Mesangial cell (primary cell): ENCODE results near the gene MSH5. TPM values are rescaled to one million over a fixed set of nuclear protein-coding genes. Genes with fewer than 3 reads are reported as not detected.

Source experiments
- total RNA-seq: library from RNA; depleted of rRNA; stranded (reverse); fragments of >200 nt; gene quantifications from 2 replicates; pipeline ENCODE4 v1.2.3, GENCODE V29; 2015

Gene MSH5
- total RNA-seq, result 9.3 and 17.6 TPM in 2 replicates

DNA sequence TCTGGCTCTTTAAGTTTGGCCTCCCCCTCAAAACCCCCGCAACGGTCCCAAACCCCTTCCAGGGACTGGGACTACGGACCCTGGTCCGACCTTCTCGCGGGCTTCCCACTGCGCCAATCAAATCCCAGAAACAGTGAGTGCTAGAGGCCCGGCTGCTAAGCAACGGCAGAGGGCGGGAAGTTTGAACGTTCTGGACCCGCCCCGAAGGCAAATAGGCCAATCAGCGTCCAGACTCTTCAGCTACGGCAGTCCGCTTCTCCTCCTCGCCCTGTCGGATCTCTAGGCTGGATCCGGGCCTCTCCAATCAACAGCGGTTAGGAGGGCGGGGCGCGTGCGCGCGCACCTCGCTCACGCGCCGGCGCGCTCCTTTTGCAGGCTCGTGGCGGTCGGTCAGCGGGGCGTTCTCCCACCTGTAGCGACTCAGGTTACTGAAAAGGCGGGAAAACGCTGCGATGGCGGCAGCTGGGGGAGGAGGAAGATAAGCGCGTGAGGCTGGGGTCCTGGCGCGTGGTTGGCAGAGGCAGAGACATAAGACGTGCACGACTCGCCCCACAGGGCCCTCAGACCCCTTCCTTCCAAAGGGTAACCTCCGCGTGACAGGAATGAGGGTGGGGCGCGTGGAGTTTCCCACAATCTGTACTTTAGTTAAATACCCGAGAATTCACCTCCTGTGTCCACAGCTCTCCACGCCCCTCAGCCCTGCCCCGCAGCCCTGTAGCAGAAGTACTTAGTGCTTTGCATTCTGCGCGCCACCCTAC lies at the start of gene MSH5:
Gene MSH5, plus strand, starts transcription at position 367 of the 758 bp plus-strand sequence. CDS start 462 bp downstream, outside the sequence.

DNA sequence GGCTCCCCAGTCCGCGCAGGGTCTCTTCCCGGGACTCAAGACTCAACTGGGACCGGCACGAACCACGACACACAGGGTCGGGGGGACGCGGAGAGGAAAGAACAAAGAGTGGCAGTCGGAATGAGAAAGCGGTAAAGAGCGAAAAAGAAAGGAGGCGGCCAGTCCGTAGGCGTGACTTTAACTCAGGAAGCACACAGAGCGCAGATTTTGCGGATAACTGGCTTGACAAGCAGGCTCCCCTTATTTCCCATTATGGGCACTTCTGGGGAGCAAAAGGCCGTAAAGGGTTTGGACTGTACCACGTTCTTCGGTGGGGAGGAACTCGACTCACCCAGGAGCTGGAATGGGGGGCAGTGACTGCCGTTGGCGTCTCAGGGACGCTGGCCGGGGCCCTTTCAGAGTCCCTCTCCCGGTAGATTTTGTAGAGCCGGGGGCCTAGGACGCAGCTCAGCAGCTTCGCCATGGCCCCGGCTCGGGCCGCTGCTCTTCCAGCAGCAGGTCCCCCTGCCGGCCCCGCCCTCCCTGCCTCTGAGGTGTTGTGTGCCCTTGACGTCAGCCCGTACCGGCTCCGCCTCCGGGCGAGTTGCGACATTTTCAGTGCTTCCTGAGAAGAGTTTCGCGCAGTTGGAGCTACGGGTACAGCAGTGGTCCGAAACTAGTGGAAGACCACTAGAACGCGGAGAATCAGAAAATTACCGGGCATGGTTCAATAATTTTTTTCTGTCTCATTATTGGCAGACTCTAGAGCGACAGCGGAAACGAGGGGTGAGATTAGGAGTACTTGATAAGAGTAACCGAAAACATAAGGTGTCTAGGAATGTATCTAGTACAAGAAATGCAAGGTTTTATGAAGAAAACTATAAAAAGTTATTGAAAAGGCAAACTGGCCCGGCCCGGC lies 36.7 kb upstream of the MSH5 start, which contains the start of gene ABHD16A:
Gene ABHD16A, minus strand, starts transcription at position 506 of the 898 bp plus-strand sequence. Its CDS starts 43 bp downstream, at position 463.

DNA sequence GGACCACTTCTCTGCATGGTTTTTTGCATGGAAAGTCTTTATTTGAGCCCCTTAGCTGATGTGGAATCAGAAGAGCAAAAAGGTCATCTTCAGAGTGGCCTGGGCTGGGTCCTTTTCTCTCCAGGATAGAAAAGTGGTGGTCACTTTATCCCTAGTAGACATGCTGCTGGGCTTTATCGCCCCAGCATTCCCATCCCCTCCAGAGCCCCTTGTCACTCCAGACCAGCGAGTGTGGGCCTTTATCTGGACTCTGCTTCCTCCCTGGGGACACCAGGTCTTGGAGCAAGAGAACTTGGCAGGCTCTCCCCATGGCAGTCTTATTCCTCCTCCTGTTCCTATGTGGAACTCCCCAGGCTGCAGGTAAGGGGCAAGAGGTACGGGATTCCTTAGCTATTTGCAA lies 33.2 kb upstream of the MSH5 start, which contains the start of gene LY6G6F:
Gene LY6G6F, plus strand, starts transcription at position 268 of the 400 bp plus-strand sequence. Its CDS starts 41 bp downstream, at position 309.

DNA sequence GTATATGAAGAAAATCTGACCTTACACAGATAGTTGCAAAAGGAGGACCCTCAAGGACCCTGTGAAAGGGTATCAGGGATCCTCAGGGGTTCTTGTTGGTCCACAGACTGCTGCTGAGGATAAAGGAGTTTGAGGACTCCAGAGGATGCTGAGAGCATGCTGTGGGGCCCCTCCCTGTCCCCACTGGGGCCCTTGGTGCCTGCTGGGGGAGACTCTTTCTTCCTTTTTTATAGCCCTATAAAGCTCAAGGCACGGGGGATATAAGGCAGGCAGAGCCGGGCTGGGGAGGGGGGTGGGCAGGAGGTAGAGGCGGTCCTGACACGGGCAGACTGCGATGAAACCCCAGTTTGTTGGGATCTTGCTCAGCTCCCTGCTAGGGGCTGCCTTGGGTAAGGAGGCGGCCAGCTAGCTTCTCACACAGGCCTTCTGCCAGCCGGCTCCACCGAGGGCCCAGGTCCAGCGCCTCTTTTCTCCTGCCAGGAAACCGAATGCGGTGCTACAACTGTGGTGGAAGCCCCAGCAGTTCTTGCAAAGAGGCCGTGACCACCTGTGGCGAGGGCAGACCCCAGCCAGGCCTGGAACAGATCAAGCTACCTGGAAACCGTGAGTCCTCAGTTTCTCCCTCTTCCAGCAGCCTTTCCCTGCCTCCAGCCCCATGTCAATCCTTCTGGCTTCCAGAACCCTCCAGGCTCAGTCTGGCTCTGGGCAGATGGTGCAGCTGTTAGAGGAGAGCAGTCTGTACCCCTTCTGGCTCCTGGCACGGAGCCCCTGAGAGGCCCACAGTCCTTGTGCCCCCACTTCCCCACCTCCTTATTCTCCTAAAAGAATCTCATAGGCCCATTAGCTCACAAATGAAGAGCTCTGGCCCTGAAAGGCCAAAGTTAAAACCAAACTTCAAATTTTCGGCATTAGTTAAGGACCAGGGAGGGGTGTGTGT lies 24.5 kb upstream of the MSH5 start, which contains the start of gene LY6G6D:
Gene LY6G6D, plus strand, starts transcription at position 327 of the 937 bp plus-strand sequence. Its CDS starts 8 bp downstream, at position 335.

DNA sequence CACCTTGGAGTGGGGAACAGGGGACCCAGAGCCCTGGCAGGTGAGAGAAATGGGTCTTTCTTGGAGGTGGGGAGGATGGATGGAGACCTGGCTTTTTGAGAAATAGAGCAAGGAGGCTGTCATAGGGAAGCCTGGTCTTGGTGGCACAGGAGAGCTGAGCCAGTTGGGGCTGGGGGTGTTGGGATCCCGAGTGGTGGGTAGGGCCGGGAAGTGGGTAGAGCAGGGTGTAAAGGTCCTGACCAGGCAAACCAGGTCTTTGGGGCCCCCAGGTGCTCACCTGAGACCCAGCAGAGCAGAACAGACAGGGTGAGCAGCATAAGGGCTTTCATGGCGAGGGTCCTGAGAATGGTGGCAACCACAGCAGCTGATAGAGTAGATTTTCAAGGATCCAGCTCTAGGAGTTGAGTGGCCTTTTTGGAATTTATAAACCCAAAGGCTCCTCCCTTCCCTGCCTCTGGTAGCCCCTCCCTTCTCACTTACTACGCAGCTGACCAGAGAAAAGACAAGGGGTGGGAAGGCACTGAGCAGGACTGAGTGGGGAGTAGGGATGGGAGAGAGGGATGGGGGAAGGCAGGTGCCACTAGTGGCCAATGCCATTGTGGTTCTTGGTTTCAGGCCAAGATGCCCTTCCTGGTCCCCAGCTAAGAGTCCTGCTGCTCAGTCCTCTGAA lies 18.3 kb upstream of the MSH5 start, which contains the start of gene LY6G6C:
Gene LY6G6C, minus strand, starts transcription at position 396 of the 670 bp plus-strand sequence. Its CDS starts 67 bp downstream, at position 329.

DNA sequence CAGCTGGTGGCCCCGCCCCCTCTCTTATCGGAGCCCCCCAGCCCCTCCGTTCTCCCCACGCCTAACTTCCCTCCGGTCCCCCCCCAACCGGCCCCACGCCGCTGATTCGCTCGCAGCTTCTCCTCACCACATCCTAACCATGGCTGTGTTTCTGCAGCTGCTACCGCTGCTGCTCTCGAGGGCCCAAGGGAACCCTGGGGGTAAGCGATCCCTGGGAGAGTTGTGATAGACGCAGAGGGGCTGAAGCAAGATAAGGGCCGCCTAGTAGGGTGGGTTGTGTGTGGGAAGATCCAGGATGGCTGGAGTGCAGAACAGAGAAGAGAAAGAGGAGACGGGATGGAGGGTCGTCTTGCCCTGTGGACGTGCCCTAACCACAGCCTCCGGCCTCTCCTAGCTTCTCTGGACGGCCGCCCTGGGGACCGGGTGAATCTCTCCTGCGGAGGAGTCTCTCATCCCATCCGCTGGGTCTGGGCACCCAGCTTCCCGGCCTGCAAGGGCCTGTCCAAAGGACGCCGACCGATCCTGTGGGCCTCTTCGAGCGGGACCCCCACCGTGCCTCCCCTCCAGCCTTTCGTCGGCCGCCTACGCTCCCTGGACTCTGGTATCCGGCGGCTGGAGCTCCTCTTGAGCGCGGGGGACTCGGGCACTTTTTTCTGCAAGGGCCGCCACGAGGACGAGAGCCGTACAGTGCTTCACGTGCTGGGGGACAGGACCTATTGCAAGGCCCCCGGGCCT lies 16.4 kb upstream of the MSH5 start, which contains the start of gene MPIG6B:
Gene MPIG6B, plus strand, starts transcription at position 129 of the 735 bp plus-strand sequence. Its CDS starts 11 bp downstream, at position 140.

DNA sequence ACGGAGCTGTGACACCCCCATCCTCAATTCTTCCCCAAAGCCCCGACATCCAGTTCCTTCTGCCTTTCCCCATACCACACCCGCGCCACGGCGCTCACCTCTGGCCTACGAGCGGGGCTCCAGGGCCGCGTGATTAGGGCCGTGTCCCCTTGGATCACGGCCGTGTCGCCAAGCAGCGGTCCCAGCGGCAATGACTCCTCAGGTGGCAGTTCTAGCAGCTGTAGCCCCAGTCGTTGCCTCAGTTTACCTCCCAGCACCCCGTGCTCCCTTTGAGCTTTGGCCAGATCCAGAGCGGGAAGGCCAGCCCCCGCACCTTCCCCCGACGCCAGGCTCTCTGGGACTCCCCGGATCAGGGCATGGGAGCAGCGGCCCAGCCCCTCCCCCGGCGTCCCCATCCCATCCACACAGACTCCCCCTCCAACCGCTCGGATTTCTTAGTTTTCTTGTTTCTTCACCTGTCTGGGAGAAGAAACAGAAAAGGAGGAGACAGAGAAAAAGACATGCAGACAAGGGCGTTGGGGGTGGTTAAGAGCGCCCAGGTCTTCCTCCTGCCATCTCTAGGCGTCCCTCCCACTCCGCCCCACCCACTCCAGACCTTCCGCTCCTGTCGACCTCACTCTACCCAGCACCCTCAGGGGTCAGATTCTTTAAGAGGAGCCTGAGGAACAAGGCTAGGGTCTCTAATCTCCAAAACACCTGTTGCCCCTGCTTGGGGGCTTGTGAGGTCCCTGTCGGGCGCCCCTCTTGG lies 10.9 kb upstream of the MSH5 start, which contains the start of gene DDAH2:
Gene DDAH2, minus strand, starts transcription at position 533 of the 748 bp plus-strand sequence. Its CDS starts 138 bp downstream, at position 395.

DNA sequence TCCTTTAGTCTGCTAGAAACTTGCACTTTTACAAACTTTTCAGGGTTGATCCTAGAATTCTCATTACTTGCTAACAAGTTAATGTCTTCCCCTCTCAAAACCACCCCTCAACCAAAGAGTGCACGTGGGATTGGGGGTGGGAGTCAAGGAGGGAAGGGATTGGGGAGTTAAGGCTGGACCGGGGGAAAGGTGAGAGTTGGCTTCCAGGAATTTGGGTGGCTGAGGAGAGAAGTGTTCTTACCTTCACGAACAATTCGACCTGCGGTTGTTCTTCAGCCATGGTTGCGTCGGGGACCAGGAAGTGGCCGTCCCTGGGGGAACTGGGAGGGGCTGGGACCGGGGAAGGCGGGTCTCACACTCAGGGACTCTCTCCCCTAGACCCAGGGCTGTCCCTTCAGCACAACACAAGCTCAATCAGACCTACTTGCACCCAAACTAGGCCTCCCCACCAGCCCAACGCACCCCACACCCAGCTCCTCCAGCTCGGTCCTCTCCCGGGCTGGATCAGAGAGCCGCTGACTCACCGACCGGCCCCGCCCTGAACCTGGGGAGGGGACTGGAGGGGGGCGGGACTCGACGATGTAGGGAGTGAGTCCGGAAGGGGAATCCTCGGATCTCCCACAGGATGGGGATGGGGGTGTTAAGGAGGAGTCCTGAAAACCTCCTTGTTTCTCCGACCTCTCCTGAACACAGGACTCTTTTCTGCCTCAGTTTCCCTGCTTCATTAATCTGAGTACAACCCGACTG lies 3.6 kb upstream of the MSH5 start, which contains the start of gene CLIC1:
Gene CLIC1, minus strand, starts transcription at position 510 of the 747 bp plus-strand sequence. Its CDS starts 230 bp downstream, at position 280.

DNA sequence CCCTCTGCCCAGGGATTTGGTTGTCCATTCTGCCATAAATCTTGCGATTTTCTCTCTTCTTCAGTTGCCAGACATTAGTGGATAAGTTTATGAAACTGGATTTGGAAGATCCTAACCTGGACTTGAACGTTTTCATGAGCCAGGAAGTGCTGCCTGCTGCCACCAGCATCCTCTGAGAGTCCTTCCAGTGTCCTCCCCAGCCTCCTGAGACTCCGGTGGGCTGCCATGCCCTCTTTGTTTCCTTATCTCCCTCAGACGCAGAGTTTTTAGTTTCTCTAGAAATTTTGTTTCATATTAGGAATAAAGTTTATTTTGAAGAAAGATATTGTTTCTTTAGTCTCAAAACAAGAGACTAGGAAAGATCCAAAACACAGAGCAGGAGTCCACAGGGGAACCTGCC lies 22.6 kb downstream of the MSH5 start, which contains the start of gene SAPCD1:
Gene SAPCD1, plus strand, starts transcription at position 301 of the 400 bp plus-strand sequence. CDS start 399 bp downstream, outside the sequence.

DNA sequence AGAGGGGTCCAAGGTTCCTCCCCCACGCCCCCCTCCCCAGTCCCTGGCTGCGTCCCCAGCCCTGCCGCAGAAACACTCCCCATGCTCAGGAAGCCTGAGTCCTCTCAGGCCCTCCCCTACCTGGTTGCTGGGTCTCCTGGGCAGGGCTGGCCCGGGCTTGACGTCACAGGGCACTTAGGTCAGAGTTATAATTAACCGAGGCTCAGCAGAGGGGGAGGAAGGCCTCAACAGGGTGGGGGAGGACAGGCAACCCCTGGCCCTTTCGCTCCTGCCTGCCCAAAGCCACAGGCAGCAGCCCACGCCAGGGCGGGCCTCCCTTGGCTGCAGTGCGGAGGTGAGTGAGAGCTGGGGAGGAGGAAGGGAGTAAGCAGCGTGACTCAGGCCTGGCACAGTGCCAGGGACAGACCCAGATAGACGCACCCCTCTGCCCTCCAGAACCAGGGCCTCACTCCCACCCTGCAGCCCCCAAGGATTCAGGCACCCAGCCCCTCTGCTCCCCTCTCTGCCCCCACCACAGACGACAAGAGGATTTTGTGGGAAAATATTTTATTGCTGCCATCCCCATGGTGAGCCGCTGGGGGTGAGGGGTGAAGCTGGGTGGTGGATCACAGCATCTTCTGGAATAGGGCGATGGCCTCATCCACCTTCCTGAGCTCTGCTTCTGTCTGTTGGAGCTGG lies 37.3 kb downstream of the MSH5 start, which contains the start of gene VWA7:
Gene VWA7, minus strand, starts transcription at position 340 of the 678 bp plus-strand sequence. CDS start 549 bp downstream, outside the sequence.

DNA sequence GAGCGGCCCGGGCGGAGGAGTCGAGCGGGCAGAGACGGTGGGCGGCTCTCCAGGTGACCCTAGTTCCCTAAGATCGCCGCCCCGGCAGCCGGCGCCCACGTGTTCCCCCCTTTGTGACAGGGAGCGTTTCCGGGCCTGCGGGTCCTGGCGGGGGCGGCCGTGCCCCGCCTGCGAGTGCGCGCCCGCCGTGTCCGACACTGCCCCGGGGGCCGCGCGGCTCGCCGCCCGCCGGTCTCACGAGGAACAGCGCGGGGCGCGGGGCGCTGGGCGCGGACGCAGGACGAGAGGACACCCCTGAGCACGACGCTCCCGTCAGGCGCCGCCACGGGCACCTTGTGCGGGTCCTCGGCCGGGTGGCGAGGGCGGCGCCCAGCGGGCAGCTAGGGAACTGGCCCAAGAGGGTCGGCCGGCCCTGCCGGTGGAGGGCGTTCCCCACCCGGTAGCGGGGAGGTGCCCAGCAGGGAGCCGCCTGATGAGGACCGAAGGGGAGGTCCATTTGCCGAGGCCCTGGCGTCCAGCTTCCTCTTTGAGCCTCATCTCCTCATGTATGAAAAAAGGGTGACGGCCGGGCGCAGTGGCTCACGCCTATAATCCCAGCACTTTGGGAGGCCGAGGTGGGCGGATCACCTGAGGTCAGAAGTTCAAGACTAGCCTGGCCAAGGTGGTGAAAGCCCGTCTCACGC lies 56.0 kb downstream of the MSH5 start, which contains the start of gene VARS1:
Gene VARS1, minus strand, starts transcription at position 137 of the 683 bp plus-strand sequence. CDS start 535 bp downstream, outside the sequence.

DNA sequence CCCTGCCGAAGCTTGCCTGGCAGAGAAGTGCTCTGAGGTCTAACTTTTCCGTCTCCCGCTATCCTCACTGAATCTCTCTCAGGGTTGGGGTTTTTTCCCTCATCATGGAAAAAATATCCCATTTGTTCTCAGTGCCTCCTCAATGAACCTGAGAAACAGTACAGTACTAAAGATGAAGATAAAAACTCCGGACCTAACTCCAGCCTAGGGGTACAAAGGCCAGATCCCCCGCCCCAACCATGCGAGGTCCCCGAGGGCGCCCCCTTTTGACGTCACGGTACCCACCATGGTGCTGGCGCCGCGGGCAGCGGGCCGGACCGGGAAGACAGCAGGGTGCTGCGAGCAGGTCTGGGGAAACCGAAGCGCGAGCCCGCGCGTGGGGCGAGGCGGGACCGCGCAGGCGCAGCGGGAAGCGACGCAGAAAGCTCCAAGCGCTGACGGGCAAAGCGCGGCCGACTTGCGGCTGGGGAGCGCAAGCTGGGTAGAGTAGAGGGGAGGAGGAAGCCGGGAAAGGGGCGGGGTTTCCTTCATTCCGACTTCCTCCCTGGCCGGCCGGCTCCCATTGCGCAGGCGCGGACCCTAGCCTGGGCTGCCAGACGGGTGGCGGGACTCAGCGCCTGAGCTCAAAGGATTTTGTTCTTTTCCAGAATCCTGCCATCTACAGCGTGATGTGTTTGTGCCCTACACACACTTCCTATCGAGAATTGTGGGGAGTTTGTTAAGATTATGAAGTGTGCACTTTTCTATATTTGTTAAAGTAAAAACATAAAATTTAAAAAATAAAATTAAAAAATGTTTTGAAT lies 66.9 kb downstream of the MSH5 start, which contains the start of gene LSM2:
Gene LSM2, minus strand, starts transcription at position 497 of the 803 bp plus-strand sequence. Its CDS starts 209 bp downstream, at position 288.

